OCI-LY3 (cell line): Measurements from ENCODE around the gene TUBE1.

ENCODE experiments used
- H2AFZ ChIP-seq: fragments of 200-600, 300-600 bp; shearing (Covaris generic); 2 replicates; pipeline ENCODE4 v1.6.0; 2014; ENCODE audit warnings: antibody characterized with exemption, low read depth, low read length
- H3K27ac ChIP-seq: fragments of 200-600, 300-600 bp; sonication (generic); 2 replicates; pipeline ENCODE4 v1.5.1; 2014; ENCODE audit warnings: mild to moderate bottlenecking, low read length, moderate library complexity, mixed read lengths
- H3K27me3 ChIP-seq: fragments of 200-600, 300-600 bp; sonication (generic); 2 replicates; pipeline ENCODE4 v1.6.1; 2014; ENCODE audit warnings: low read depth, low read length, mixed read lengths
- H3K36me3 ChIP-seq: fragments of 200-600, 300-600 bp; sonication (generic); replicated peaks from 2 replicates; pipeline ENCODE3; 2014; ENCODE audit warnings: low read depth, low read length, mixed read lengths
- H3K4me1 ChIP-seq: fragments of 300-600, 200-600 bp; sonication (generic); 2 replicates; pipeline ENCODE4 v1.6.1; 2014; ENCODE audit warnings: low read length, mixed read lengths
- H3K4me2 ChIP-seq: fragments of 200-600, 300-600 bp; sonication (generic); 2 replicates; pipeline ENCODE4 v1.6.1; 2014; ENCODE audit warnings: low read length, mixed read lengths
- H3K4me3 ChIP-seq: fragments of 300-600, 200-600 bp; sonication (generic); 2 replicates; pipeline ENCODE4 v1.5.1; 2014; ENCODE audit warnings: antibody characterized with exemption, mild to moderate bottlenecking, low read length, moderate library complexity
- H3K79me2 ChIP-seq: fragments of 300-600, 200-600 bp; shearing (Covaris generic); 2 replicates; pipeline ENCODE4 v1.6.1; 2014; ENCODE audit warnings: mild to moderate bottlenecking, low read length, mixed read lengths
- H3K9ac ChIP-seq: fragments of 300-600, 200-600 bp; shearing (Covaris generic); 2 replicates; pipeline ENCODE4 v1.6.0; 2014; ENCODE audit warnings: mild to moderate bottlenecking, low read length, moderate library complexity
- H3K9me3 ChIP-seq: fragments of 200-600, 300-600 bp; shearing (Covaris generic); 2 replicates; pipeline ENCODE4 v1.6.1; 2014; ENCODE audit warnings: low read length, mixed read lengths; ENCODE audit not compliant: insufficient read depth
- H4K20me1 ChIP-seq: fragments of 200-600, 300-600 bp; sonication (generic); 2 replicates; pipeline ENCODE4 v1.6.1; 2016; ENCODE audit warnings: low read length, mixed read lengths; ENCODE audit not compliant: insufficient read depth
- EZH2phosphoT487 ChIP-seq: fragments of 200-600 bp; shearing (Covaris generic); IDR thresholded peaks from 2 replicates; pipeline ENCODE4 v1.6.1; 2018; ENCODE audit warnings: antibody characterized with exemption, mixed run types, low read depth
- TF ChIP-seq, protein P1 (sequence below): fragments of 200-600, 300-600 bp; sonication (generic); IDR thresholded peaks from 2 replicates; pipeline ENCODE4 v1.5.1; 2014; ENCODE audit warnings: antibody characterized with exemption, low read length, low read depth

TUBE1 gene

DNA sequence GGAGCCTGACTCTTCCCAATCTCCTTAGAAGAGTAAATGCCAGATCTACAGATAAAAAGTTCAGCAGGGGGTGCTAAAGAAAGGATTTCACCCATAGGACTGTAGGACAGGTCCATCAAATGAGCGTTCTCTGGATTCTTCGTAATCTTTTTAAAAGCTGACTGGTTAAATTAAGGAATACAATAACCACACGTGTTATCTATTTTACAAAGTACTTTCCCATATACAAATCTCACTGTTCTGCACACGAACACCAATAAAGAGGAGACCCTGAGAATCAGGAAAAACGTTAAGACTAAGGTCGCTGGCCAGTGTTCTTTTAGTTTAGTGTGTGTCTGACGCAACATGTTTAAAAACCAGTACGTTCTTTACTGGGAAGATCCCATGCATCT, 542 bp downstream of the TUBE1 start:
- Histone ChIP-seq H3K4me2 (peak overlapping the region; percentile 86), H3K36me3 (no peaks in the 10 kb centered on the region), H3K27me3 (no peaks in the 10 kb centered on the region), H3K9me3 (no peaks in the 10 kb centered on the region), H3K9ac (peak overlapping the region; percentile 76), H4K20me1 (no peaks in the 10 kb centered on the region), H2AFZ (peak overlapping the region; percentile 94), H3K79me2 (no peaks in the 10 kb centered on the region), H3K4me3 (peak overlapping the region; percentile 98), H3K27ac (no peak overlapping the region), H3K4me1 (peaks cover 3% of the 10 kb centered on the region; the same call in 1 of the 2 replicates)
- TF ChIP-seq EZH2phosphoT487 = no peak
- TF ChIP-seq, protein P1, sequence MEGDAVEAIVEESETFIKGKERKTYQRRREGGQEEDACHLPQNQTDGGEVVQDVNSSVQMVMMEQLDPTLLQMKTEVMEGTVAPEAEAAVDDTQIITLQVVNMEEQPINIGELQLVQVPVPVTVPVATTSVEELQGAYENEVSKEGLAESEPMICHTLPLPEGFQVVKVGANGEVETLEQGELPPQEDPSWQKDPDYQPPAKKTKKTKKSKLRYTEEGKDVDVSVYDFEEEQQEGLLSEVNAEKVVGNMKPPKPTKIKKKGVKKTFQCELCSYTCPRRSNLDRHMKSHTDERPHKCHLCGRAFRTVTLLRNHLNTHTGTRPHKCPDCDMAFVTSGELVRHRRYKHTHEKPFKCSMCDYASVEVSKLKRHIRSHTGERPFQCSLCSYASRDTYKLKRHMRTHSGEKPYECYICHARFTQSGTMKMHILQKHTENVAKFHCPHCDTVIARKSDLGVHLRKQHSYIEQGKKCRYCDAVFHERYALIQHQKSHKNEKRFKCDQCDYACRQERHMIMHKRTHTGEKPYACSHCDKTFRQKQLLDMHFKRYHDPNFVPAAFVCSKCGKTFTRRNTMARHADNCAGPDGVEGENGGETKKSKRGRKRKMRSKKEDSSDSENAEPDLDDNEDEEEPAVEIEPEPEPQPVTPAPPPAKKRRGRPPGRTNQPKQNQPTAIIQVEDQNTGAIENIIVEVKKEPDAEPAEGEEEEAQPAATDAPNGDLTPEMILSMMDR = peak; percentile 43

- Histone ChIP-seq H3K9ac (no peak overlapping the region), H3K9me3 (no peaks in the 10 kb centered on the region), H3K4me3 (no peak overlapping the region), H3K36me3 (no peaks in the 10 kb centered on the region), H3K27ac (no peak overlapping the region), H4K20me1 (no peaks in the 10 kb centered on the region), H3K4me2 (no peak overlapping the region), H3K27me3 (no peaks in the 10 kb centered on the region), H3K4me1 (peaks cover 3% of the 10 kb centered on the region; the same call in 1 of the 2 replicates), H2AFZ (no peak overlapping the region), H3K79me2 (no peaks in the 10 kb centered on the region)
- TF ChIP-seq EZH2phosphoT487 = no peak
- TF ChIP-seq, protein P1 = no peak
These were observed 1.8 kb downstream of the TUBE1 start for GRCh38 chr6:112085286-112086065.

DNA sequence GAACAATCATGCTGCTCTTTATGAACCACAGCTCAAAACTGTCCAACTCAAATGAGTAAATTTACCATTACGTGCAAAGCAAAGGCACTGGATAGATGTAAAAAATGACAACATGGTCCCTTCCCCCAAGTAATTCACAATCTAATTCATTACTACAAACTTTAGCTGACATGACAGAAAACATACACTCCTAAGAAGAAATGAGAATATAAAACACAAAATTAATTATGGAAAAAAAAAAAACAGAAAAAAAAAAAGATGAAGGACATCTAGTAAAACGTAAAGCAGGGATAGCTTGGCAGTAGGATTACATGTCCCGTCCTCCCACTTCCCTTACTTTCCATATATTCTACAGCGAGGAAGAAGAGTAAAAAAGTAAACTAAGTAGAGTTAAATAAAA, 5.7 kb downstream of the TUBE1 start:
- H3K4me1 ChIP-seq = peaks cover 3% of the 10 kb centered on the region; the same call in 1 of the 2 replicates
- H3K27ac ChIP-seq = no peak overlapping the region
- H3K4me2 ChIP-seq = no peak overlapping the region
- no peak overlapping the region for H3K9ac ChIP-seq
- H4K20me1 ChIP-seq = no peaks in the 10 kb centered on the region
- H3K79me2 ChIP-seq = no peaks in the 10 kb centered on the region
- no peaks in the 10 kb centered on the region for H3K36me3 ChIP-seq
- no peak overlapping the region for H2AFZ ChIP-seq
- no peak overlapping the region for H3K4me3 ChIP-seq
- no peaks in the 10 kb centered on the region for H3K9me3 ChIP-seq
- no peak for TF ChIP-seq EZH2phosphoT487
- TF ChIP-seq, protein P1 = no peak
- H3K27me3 ChIP-seq = no peaks in the 10 kb centered on the region

DNA sequence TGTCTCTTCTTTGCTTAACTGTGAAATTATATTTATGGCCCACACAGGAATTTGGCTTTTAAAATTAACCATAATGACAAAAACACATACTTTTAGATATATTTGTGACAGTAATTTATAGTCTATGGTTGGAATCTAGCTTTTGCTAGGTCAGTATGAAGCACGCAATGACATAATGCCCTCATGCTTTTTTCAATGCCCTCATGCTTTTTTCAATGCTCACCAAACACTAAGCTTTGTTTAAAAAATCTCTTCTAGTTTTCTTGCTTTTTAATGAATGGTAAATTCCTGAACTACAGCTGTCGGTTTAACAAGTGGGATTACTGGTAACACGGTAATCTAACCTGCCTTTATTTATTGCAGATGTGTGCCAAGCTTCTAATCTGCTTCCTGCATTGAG, 20.7 kb downstream of the TUBE1 start:
- no peak overlapping the region for H3K4me2 ChIP-seq
- no peaks in the 10 kb centered on the region for H3K9me3 ChIP-seq
- H3K79me2 ChIP-seq = no peaks in the 10 kb centered on the region
- H3K36me3 ChIP-seq = no peaks in the 10 kb centered on the region
- H3K9ac ChIP-seq = no peak overlapping the region
- no peaks in the 10 kb centered on the region for H3K27me3 ChIP-seq
- H3K4me1 ChIP-seq = no peaks in the 10 kb centered on the region
- no peak overlapping the region for H2AFZ ChIP-seq
- no peak for TF ChIP-seq EZH2phosphoT487
- TF ChIP-seq, protein P1 = no peak
- no peak overlapping the region for H3K4me3 ChIP-seq
- no peaks in the 10 kb centered on the region for H4K20me1 ChIP-seq
- no peak overlapping the region for H3K27ac ChIP-seq
